Activated T-helper 1 cell treated with anti-CD3 and anti-CD28 coated beads, Interleukin-2, amount 50 U/mL, for 16 hours (primary cell): ENCODE data around the gene CAPN13.

ENCODE experiments used
- DNase-seq, 2 donors: peaks; one replicate each; pipeline ENCODE4 v3.0.0-alpha.2; 2020; ENCODE audit warnings: low read depth in 1 of 2, low spot score in 1 of 2

CAPN13 gene

GRCh38 chr2:30789670-30790210, 17.5 kb downstream of the CAPN13 start:
- DNase-seq: no peak

DNA sequence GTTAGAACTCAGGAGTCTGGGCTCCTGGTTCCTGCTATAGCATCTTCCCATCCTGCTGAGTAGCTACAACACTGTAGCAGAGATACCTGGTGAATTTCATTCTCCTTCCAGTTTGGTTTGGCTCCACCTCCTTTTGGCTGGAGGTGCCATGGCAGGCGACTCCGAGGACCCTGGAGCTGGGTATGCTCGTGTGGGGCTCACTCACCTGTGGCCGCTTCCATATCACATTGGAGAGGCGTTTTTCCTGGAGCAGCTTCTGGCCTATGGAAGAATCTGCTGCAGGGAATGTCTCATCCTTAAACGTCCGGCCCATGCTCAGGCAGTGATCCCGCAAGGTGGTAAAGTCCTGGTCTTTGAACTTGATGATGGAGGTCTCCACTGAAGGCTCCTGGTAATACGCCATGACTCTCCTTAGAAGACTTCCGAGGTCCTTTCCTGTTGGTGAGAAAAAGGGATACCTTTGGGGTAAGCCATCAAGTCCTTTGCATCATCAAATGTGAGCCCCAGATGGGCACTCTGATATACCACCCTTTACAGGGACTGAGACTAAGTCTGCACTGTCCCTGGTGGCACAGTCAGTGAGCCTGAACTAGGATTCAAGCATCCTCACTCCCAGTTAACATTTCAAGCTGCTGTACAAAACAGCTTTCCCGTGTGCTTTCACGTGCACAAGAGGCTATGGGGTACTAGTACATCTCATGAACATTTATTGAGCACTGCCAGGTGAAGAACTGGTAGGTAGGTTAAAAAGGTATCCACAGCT, 20.1 kb downstream of the CAPN13 start:
- no peak for DNase-seq

- no peak for DNase-seq
These were observed 22.6 kb downstream of the CAPN13 start for GRCh38 chr2:30784682-30785081.

DNA sequence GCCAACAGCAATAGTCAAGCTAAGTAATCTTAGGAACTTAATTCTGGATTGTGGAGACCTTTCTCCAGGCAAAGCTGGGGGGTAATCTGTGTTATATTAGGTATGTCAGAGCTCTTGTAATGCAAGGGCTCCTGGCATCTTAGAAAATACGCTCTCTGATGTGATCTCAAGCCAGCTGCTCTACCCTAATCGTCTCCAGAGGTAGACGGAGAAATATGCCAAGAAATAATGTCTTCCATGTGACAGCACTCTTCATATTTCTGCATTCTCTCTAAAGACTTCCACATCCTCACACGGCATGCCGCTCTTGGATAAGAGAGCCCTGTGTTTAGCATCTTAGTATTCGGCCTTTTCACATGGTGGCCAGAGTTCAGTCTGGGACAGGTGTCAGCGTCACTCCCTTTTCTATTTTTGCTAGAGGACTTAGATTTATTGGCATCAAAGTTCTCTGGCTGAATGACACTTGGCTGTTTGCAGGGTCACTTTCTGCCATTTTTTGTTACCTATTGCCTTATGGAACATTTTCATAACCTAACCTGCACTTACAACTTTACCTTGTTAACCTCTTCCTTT, 25.2 kb downstream of the CAPN13 start:
- DNase-seq: no peak

DNA sequence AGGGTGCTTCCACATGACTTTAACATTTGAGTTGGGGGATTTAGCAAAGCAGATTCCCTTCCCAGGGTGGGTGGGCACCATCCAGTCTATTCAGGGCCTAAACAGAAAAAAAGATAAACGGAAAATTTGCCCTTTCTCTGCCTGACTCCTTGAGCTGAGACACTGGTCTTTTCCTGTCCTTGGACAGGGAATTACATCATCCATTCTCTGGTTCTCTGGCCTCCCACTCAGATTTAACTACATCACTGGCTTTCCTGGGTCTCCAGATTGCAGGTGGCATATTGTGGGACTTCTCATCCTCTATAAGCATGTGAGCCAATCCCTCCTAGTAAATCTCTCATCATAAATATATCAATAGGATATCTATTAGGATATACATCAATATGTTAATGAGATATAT, 25.8 kb downstream of the CAPN13 start:
- no peak for DNase-seq

DNA sequence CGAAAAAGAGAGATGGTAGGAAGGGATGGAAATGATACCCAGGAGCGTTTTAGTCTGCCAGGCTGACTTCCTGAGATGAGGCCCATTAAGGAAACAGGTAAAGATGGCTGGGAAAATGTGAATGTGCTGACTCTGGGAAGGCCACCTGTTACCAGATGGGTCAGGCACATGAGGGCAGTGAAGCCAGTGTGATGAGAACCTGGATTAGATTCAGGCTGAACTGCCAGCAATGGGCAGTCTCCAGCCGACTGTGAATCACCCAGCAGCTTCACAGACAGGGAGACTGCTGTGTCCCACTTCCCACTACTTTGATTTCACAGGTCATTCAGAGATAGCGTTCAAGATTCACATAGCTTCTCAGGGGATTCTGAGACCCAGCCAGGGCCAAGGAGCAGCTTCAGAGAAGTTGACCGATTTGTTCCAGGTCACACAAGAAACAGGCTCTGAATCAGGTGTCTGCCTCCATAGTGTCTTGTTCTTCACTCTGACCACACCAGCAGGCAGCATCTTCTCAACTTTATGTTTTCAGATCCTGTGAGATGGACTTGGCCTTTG, 26.4 kb downstream of the CAPN13 start:
- DNase-seq: no peak

- DNase-seq: no peak
These were observed 28.6 kb downstream of the CAPN13 start for GRCh38 chr2:30778611-30779010.

GRCh38 chr2:30777661-30778505, 29.4 kb downstream of the CAPN13 start:
- no peak for DNase-seq

- no peak for DNase-seq
These were observed 30.2 kb downstream of the CAPN13 start for GRCh38 chr2:30776831-30777635.

- DNase-seq: no peak
These were observed 31.4 kb downstream of the CAPN13 start for GRCh38 chr2:30775833-30776232.

DNA sequence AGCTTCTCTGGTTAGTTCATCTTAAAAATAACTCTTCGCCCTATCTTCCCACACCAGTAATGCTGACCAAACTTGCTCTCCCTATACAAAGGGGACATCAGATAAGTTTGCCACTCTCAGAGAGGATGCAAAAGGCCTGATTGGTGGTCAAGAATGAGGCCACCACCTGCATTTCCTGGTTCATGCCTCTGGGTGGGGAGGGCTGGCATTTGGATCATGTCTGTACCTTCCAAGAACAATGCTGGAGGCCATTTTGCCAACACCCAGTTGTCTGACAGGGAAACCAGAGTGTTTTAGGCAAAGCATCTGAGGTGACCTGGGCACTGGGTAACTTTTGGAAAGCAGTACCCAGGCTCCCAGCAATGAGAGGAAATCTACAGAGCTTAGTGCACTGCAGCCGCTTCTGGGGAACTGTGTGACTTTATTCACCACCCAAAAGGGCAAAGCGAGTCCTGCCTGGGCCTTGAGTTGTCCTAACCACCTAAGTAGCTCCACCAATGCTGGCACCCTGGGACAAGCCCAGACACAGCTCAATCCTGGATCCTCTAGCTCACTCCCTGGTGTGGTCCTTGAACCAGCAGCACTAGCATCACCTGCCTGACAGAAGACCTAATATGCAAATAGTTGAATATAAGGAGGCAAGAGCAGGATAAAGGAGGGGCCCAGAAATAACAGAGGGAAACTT, 35.1 kb downstream of the CAPN13 start:
- no peak for DNase-seq

GRCh38 chr2:30770816-30771576, 36.2 kb downstream of the CAPN13 start:
- DNase-seq: no peak

GRCh38 chr2:30769891-30770462, 37.3 kb downstream of the CAPN13 start:
- DNase-seq: no peak

- no peak for DNase-seq
These were observed 37.8 kb downstream of the CAPN13 start for GRCh38 chr2:30769481-30769780.

DNA sequence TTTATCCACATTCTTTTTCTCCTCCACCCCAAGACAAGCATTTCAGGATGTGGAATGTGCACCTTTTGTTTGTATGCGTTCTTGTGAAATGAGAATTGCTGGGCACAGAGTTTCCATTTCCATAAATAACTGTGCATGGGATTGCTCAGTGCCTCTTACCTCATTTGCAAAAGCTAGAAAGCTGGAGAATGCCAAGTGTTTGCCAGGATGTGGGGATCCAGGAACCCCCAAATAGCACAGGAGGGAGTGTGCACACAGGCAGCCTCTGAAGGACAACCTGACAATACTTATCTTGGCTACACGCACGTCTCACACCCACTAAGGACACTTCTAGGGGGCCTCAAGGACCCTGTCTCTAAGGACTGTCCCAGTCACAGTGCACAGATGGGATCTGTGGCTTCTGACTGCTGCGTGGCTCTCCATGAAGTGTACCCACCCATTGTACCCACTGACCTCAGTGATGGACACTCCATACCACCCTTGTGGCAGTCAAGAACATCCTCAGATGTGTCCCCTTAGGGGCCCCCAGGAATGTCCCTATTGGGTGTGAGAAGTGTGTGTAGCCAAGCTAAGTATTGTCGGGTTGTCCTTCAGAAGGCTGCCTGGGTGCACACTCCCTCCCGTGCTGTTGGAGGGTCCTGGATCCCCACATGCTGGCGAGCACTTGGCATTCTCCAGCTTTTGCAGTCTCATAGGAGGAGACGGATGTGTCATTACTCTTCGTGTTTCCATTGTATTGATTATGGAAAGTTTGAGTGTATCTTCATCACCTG, 38.4 kb downstream of the CAPN13 start:
- no peak for DNase-seq

GRCh38 chr2:30768036-30768686, 39.1 kb downstream of the CAPN13 start:
- no peak for DNase-seq

- no peak for DNase-seq
These were observed 40.6 kb downstream of the CAPN13 start for GRCh38 chr2:30766666-30767065.

DNA sequence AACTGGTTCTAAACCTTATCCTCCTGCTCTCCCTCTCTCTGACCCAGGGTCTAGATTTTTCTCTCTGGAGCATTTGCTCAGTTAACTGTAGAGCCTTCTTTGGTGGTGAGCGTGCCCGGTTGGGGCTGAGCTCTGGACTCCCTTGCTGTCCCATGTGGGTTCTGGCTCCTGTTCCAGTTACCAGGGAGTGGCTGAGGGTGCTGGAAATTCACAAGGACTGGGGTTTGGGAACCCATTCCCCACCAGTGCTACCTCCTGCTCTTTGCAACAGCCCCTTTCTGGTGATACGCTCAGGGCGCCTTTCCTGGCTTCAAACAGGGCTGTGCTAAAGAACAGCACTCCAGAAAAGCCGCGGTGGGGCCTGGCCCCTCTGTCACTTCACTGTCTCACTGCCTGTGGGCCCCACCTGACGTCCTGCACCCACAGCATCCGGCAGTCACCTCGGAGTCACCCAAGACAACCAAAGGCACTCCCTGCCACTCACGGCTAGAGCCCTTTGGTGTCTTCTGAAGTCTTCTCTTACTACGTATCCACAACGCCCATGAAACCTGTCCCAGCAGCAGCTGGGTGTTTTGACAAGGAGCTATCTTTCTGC, 41.3 kb downstream of the CAPN13 start:
- DNase-seq: no peak
